Stimulated activated CD8-positive, alpha-beta memory T cell treated with anti-CD3 and anti-CD28 coated beads, Interleukin-2, amount 100 ng/mL, for 1 hour (primary cell): ENCODE results near the gene PRUNE2.

Experiments
- DNase-seq, 2 donors: peaks; one replicate each; pipeline ENCODE4 v3.0.0-alpha.2; 2020; ENCODE audit warnings: low read depth in 2 of 2

The PRUNE2 gene

DNA sequence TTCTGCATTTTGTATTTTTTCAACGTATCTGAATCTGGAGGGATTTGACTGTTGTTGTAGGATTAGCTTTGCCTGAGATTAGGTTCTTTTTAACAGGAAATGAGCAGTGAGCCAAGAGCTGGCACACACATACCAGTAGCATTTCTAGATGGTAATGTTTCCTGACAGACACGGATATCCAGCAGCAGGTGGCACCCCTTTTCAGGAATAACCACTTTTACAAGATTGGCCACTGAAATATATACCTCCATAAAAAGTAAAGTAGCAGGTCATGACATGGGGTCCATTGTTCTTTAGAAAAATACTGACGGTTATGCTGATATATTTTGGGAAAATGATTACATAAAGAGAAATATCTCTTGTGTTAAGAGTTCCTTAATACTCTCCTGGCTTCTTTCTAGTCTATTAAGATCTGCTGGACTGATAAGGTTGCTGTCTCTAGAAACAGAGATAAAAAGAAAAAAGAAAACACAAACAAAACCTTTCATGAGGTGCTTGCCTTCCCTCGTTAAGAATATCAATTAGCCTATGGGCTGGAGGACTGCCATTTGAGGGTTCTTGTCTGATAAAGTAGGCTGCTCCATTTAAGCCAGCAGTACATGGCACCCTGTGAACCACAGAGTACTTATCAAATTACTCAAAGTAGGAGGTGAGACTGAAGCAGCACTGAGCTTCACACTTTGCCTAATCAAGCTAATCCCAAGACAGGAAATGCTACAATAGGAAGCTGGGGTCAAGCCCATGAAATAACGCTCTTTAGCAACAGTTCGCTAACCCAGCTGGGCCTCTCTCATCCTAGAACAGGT, 243.2 kb downstream of the PRUNE2 start:
- DNase-seq, result no peak

DNA sequence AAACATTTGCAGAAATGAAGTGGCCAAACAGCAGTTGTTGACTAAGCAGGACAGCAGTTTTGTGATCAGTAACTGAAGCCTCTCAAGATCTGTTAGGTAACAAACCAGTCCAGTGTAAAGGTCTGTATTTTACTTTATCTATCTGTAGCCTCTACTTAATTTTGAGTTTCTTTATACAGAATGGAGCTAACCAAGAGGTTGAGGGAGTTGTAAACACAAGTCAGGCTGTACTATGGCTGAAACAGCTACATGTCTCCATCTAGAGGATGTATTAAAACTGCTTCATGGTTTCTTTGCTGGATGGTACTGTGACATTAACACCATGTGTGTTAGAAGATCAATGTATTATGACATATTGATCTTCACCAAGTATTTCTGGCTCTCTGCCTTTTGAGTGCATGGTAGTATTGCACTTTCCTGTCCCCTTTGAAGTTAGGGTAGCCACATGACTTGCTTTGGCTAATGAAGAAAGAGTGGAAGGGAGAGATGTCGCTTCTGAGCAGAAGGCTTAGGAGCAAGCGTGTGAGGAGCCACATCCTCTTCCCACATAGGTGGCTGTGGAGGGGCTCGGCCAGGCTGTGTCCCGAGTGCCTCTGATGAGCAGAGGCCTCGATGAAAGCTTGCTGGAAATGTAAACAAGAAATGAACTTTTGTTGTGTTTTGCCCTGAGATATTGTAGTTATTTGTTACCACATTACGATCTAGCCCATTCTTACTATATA, 247.2 kb downstream of the PRUNE2 start:
- no peak for DNase-seq

DNA sequence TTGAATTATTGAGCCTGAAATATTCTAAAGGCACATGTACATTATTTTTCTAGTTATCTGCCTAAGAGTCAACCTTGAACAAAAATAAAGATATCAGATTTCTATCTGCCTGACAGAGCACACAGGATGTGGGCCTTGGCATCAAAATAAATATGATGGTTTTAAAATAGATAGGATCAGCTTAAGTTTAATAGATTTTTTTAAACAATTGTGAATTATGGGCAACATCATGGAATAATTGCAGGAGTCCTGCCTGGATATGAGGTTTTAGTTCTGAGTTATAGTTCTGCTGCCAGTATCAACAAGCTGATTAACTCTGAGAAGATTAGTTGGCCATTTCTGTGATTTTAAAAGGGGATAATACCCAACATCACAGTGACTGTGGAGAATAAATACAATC, 248.6 kb downstream of the PRUNE2 start:
- DNase-seq, result no peak

DNA sequence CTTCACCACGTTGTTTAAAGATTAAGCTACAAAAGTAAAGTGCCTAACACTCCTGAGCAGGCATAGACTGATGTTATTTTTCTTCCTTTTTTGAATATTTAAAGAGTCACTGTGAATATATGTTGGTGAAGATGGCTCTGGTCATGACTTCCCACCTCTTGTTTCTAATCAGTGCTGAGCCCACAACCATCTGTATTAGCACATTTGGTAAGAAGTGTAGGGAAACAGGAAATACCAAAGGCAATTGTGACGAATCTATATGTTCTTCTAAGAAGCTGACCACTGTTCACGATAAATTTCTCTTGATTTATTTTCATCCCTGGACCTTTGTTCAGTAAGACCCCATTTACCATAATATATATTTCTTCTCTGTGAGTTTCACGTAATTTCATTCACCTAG, 249.9 kb downstream of the PRUNE2 start:
- no peak for DNase-seq

DNA sequence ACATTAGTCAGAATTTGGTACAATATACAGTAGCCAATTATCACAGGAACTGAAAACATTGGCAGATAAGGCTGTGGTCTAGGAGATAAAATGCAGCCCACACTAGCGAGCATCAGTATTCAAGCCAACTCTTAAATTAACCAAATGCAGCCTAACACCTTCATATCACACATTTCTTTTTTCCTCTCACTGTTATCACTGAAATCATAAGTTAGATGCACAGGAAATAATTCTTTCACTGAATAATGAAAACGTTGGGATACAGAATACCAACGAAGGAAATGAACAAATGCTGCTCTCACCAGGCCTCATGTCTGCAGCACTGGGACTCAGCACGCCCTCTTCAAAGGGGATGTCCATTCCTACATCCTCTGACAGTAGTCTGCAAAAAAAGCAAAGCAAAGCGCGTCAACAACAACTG, 250.8 kb downstream of the PRUNE2 start:
- DNase-seq, result no peak

DNA sequence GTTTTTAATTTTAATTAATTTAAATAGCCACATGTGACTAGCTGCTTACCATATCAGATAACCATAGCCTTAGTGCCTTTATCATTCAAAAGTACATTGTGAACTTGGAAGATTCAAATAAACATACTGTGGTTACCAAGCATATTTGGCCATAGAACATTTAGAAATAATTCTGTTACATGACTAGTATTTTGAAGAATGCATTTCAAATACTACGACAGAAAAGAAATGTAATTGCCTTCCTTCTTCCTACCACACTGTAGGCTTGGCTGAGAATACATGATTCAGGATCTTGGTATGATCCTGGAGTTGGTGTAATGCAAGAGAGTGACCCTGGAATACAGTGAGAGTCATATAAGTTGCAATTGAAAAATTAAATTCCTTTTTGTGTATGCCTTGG, 251.3 kb downstream of the PRUNE2 start:
- DNase-seq, result no peak

DNA sequence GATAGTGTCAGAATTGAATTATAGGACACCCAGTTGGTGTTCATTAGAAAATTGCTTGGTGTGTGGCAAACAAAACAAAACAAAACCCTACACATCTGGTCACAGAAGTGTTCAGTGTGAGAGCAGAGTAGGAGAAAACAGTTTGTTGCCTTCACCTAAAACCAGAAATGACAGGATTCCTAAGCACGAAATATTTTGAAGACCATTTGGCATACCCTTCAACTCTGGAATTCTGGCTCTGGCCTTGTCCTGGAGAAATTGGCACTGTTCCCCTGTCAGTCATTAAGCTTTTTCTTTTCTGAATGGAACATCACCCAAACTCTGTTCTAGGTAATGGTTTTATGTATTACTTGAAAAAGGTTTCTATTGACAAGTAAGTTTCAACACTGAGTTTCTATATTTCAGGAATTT, 251.9 kb downstream of the PRUNE2 start:
- DNase-seq, result no peak

DNA sequence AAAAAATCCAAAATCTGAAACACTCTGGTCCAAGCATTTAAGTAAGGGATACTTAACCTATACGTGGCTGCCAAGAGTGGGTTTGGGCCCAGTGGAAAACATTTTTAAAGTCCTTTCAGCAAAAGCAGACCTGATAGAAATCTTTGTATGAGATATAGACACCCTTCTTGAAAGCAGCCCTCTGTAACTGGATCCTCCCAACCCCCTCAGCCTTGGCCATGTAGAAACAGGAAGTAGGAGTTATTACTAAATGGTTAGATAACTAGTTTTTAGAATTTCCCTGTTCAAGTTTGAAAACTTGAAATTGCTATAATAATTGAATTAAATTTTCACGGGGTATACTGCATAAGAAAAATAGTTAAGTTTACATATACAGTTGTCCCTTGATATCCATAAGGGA, 253.0 kb downstream of the PRUNE2 start:
- no peak for DNase-seq

DNA sequence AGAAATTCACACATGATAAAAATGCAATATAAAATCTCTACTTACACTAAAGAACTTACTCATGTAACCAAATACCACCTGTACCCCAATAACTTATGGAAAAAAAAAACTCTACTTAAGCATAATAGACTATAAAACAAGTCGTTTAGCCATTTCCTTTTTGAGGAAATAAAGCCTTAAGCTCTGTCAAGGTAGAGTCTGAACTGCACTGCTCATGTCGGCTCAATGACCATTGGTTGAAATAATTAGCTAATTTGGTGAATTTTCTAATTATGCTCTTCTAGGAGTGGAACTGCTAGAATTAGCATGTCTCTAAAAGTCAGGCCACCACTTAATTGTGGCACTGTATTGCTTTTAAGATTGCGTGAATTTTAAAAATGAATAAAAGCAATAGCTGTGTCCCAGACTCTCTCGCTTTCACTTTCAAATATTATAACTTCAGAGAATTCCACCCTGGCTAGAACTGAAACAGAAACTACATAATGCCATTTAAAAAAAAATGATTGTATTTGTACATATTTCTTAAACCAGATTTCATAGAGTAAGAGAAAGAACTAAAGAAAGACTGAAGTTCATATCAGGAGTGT, 254.7 kb downstream of the PRUNE2 start:
- DNase-seq, result no peak

DNA sequence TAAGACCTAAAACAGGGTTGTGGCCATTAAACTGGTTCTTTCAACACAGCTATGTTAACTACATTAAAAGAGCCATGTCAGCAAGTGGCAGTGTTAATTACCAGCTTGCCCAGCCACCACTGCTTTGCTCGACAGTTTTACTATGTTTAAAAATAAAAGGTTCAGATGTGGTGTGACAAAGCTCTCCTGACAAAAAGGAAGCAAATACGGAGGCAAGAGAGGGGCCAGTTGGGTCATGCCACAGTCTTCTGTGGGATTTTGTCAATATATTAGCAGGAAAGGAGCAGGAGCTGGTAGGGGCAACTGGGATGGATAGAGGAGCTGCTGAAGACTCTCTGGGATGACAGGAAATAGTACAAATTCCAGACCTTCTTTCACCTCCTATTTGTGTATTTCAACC, 255.2 kb downstream of the PRUNE2 start:
- DNase-seq, result no peak

DNA sequence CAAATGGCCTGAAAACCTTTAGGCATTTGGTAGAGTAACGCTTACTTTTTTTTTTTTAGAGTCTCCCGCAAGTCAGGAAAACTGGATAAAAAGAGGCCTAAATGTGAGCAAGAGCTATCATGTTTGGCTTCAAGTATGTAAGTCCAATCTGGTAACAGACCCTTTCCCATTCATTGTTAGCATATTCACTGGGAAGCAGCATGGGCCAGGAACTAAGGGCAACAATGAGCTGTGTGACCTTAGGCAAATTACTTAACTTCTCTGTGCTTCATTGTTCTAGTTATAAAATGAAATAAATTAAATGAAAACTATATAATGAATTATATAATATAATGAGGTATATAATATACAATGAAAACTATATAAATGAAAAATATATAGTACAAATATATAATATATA, 256.0 kb downstream of the PRUNE2 start:
- DNase-seq, result no peak

DNA sequence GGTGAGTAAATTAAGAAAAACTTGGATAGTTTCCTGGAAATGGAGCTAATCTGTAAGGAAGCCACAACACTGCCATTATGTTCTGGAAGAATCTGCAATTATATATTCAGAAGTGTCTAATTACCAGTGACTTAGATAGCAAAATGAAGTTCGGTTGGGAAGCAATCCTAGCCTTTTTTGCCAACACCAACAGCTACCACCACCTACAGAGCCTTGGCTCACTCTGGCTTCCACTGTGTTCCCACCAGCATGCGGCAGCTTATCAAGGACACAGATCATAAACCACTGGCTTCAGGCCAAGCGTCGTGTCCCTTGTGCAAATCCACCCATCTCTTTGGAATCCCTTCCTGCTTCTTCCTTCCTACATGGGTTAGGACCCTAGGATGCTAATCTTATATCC, 259.7 kb downstream of the PRUNE2 start:
- no peak for DNase-seq

DNA sequence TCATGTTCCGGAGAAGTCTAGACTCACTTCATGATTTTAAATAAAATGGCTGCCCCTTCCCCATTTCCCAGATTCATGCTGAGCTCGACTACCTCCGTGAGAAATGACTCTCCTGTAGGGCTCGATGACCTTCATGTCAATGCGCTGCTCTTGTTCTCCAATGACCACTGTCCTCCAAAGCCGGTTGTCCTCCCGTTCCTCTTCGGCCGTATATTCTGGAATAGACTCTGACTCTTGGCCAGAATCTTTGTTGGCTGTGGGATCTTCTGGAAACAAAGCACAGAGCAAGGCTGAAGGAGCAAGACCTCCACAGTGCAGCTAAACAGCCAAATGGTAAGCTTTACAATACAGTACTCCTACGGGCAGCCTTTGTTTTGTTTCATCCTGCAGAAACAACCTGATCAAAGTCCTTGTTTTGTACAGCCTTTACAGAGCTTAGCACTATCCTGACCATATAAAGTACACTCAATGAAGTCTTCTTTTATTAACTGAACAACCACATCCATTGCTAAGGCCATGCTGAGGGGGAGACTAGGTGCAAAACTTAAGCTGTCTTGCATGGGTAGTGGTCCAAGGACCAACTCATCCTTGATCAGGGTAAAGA, 261.2 kb downstream of the PRUNE2 start:
- no peak for DNase-seq

DNA sequence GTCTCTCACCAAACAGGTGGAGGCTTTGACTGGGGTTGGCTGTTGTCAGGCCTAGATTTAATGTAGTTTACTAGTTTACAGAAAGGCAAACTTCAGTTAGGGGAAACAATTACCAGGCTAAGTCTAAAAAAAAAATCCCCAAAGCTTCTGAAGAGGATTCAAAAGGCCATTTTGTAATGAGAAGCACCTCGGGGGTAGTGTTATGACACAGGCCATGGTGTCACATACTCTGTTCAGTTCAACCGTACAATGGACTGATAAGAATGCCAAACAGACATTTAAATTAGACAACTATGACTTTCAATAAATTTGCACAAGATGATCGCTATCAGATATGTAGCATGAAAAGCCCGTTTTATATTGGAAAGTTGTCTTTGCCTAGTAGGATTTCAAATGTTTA, 261.7 kb downstream of the PRUNE2 start:
- no peak for DNase-seq

DNA sequence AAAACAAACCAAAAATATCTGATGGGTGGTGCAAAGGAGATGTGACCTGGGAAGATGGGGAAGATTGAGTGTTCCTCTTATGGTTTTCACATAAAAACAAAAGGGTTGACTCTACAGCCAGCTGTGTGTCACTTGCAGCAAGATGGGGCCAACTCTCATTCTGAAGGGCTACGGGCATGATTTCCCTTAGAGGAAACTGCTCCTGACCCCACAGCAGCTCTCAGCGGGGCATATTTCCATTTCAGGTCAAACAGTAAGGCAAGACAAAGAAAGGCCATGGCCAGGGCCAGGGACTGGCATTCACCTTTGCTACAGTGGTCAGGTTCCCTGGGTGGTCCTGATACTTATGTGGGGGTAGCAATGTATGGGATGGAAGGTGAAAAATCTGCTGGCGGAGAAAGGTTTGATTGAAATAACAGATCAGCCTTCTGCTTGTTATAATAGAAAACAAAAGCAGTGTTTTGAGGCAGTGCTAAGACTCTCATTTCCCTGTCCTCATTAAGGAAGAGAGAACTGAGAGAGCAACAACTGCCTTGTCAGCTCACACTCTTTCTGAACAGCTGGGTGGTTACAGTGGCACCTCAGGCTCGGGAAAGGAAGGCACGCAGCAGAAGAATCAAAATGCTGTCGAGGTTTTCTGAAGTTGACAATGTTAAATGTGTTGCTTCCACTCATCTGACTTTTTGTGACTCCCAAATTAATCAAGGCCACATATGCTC, 262.4 kb downstream of the PRUNE2 start:
- no peak for DNase-seq

DNA sequence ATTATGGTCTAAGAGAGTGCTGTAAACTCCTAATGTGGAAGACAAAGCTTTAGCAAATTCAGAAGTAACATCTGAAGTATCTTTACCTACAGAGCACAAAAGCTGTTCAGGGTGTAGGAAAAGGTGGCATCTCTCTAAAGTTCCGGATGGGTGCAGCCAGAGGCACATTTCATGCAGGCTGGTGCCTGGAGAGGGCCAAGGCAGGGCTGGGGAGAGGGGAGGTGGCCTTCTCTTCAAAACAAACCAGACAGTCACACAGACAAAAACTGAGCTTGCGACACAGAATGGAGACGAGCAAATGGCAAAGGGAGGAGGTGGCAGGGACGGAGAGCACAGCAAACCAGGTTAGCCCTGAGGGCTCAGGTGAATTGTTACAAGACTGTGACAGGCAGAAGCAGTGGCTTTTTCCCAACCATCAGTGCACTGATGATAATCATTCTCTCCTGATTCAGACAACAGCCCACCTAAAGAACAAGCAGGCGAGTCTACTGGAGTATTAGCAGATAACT, 263.2 kb downstream of the PRUNE2 start:
- no peak for DNase-seq

DNA sequence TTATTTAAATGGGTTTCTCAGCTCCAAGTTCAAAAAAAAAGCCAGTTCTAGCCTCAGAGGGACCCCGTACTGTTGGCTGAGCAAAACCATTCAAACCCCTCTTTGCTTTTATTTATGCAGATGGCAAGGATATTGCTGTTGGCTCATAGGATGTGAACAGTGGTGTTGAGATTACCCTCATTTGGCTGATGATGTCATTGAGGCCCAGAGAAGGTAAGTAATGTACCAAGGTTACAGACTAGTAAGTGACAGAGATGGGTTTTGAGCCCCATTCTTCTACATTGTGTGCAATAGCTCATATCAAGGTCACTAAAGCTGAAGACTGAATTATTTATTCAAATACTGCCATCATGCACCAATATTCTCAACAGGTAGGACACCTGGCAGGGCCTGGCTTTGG, 263.8 kb downstream of the PRUNE2 start:
- DNase-seq, result no peak

DNA sequence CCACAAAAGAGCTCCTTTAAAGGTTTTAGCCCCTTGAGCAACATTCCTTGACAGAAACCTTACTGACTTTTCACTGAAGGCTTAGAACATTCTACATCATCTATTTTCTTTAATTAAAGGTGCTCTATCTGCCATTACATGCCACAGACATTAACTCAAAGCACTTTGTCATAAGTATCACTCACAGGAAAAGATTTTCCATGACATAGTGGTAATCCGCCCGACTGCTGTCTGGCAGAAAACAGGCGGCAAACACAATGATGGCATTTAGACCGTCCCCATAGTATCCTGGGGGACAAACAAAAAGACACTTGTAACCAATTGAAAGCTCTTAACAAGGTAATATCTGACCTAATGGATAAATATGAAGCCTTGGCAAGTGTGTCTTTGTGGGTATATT, 267.9 kb downstream of the PRUNE2 start:
- no peak for DNase-seq

DNA sequence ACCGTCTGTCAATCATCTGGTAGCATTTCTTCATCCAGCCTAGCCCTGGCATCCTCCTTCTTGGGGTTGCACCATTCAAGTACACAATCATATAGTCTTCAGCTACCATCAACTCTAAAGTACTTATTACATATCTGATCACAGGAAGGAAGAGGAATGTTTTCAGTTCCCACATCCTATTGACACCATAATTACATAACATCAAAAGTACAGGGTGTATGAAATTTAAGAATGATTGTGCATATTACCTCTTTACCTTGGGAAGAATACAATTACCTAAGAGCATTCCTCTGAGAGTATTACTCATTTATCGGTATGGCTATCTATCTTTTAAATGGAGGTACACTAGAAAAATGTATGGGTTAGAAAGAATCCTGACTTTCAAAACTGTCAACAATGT, 268.5 kb downstream of the PRUNE2 start:
- no peak for DNase-seq

DNA sequence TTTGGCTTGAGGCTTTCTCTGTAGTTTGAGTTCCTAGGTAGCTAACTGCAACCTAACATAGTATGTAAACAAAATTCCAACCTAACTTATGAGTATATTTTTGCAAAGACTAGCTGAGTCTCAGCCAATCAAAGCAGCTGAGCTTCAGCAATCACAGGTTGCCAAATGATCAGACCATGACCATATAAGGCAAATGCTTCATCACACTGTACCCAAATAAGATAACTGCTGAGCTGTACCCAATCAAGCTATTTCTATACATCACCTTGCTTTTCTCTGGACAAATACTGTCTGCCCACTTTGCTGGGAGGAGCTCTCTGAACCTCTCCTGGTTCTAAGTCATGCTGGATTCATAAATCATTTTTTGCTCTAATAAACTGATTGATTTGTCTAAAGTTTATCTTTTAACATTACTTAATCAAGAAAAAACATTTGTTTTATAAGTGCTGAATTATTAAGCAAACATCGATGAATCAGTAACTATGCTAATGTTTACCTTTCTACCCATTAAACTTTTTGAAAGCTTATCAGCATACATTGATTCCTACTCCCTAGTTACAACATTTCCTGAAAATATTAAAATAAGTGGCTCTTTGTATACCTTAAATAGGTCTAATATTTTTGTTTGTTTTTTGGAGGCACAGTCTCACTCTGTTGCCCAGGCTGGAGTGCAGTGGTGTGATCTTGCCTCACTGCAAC, 271.4 kb downstream of the PRUNE2 start:
- DNase-seq, result no peak

DNA sequence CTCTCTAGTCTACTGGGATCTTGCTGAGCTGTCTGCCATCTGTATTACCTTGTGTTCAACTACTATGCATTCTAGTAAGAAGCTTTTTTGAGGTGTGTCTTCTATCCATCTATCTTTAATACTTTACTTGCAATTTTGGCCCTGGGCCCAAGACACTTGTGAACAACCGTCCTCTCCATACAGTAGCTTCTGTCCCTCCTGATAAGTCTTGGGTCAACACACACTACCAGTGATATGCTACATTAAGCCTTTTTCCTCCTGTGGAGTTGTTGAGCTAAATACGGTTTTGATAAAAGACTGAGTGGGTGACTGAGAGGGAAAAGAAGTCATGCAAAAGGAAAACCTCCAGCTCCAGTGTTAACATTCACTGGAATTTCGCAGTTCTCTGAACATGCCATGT, 275.0 kb downstream of the PRUNE2 start:
- no peak for DNase-seq
